HepG2 (cell line): Measurements from ENCODE around the gene IL24. TPM values are rescaled to one million over a fixed set of nuclear protein-coding genes. Genes with fewer than 3 reads are reported as not detected.

ENCODE experiments used
- ATAC-seq: fragments of 200-7000 bp; cut with Tn5 transposase; 3 replicates; pipeline ENCODE4 v1.9.1; 2020; ENCODE audit warnings: mild to moderate bottlenecking, moderate library complexity
- BruUV-seq: library from RNA; stranded (reverse); fragments of 400-500 nt; replicated peaks from 2 replicates; lab custom pipeline; 2021; lab: Mats Ljungman, UMichigan
- CTCF ChIA-PET: fragments of 300-600 bp; formaldehyde crosslinking; extraction: SDS; loops from one replicate; lab custom pipeline; 2021; ENCODE audit warnings: low total read pairs, inconsistent platforms, low intra/inter-chr PET ratio; lab: Yijun Ruan, JAX
- POLR2A ChIA-PET: fragments of 350-600 bp; sonication (Branson Sonifier 250); formaldehyde crosslinking; loops from one replicate; lab custom pipeline; 2020; ENCODE audit warnings: antibody characterized with exemption, inconsistent platforms; lab: Yijun Ruan, JAX
- DNase-seq: peaks from one replicate; pipeline ENCODE4 v3.0.0-alpha.2; 2015; ENCODE audit warnings: low spot score
- FAIRE-seq: peaks from 3 replicates; lab custom pipeline; 2011; peaks lifted over from hg19 to GRCh38; lab: Jason Lieb, UNC
- H2AFZ ChIP-seq: one replicate; pipeline ENCODE4 v1.6.1; 2011; ENCODE audit warnings: low read length, inconsistent platforms
- H3K27ac ChIP-seq: fragments of 300-600 bp; 3 replicates; pipeline ENCODE4 v1.8.0; 2011; ENCODE audit warnings: mixed run types, mild to moderate bottlenecking, mixed read lengths, low read length, inconsistent platforms; ENCODE audit not compliant: insufficient read depth; ENCODE audit errors: extremely low read length
- H3K27me3 ChIP-seq, 2 experiments: fragments of 200-600 bp in 1 of 2; 2 replicates in 1 of 2; 3 replicates in 1 of 2; pipeline versions ENCODE4 v1.6.0 to v1.8.0; 2011; ENCODE audit warnings: low read length in 2 of 2, mild to moderate bottlenecking in 2 of 2, moderate library complexity in 2 of 2, inconsistent platforms in 1 of 2; ENCODE audit not compliant: insufficient read depth in 2 of 2, control insufficient read depth in 1 of 2
- H3K36me3 ChIP-seq, 2 experiments: fragments of 200-600 bp in 1 of 2; replicated peaks in 1 of 2; 2 replicates in 1 of 2; 3 replicates in 1 of 2; pipeline versions ENCODE4 v1.5.1 to v1.8.0; 2011; ENCODE audit warnings: low read length in 2 of 2, inconsistent platforms in 1 of 2; ENCODE audit not compliant: insufficient read depth in 2 of 2, control insufficient read depth in 1 of 2
- H3K4me1 ChIP-seq: 2 replicates; pipeline ENCODE4 v1.5.1; 2012; ENCODE audit warnings: low read length, inconsistent platforms; ENCODE audit not compliant: insufficient read depth
- H3K4me2 ChIP-seq: 2 replicates; pipeline ENCODE4 v1.6.0; 2011; ENCODE audit warnings: low read depth, low read length, inconsistent platforms
- H3K4me3 ChIP-seq, 3 experiments: fragments of 200-600 bp in 1 of 3; sonication (generic), shearing (Covaris generic) in 1 of 3; replicated peaks in 1 of 3; 2 replicates each; pipeline ENCODE4 v1.5.1; 2011 to 2016; ENCODE audit warnings: low read length in 3 of 3, inconsistent platforms in 2 of 3, low read depth in 2 of 3, mild to moderate bottlenecking in 2 of 3, control low read depth in 1 of 3, mixed read lengths in 1 of 3; ENCODE audit not compliant: insufficient read depth in 1 of 3
- H3K79me2 ChIP-seq: one replicate; pipeline ENCODE4 v1.6.1; 2011; ENCODE audit warnings: low read length, inconsistent platforms; ENCODE audit not compliant: insufficient read depth
- H3K9ac ChIP-seq: 2 replicates; pipeline ENCODE4 v1.6.0; 2011; ENCODE audit warnings: mild to moderate bottlenecking, low read depth, low read length, inconsistent platforms; ENCODE audit not compliant: insufficient read depth
- H3K9me3 ChIP-seq: 2 replicates; pipeline ENCODE4 v1.5.1; 2012; ENCODE audit warnings: mild to moderate bottlenecking, low read length
- H4K20me1 ChIP-seq: 2 replicates; pipeline ENCODE4 v1.6.0; 2011; ENCODE audit warnings: inconsistent platforms, mild to moderate bottlenecking, low read length, moderate library complexity; ENCODE audit not compliant: insufficient read depth
- AGO1 ChIP-seq: fragments of 200-400 bp; formaldehyde crosslinking; IDR thresholded peaks from 2 replicates; pipeline ENCODE4 v1.6.1; 2017; ENCODE audit warnings: mild to moderate bottlenecking, low read depth, low read length, moderate library complexity; ENCODE audit not compliant: poor library complexity, severe bottlenecking
- HOXA7 ChIP-seq: sonication (generic); formaldehyde crosslinking; IDR thresholded peaks from 2 replicates; pipeline ENCODE4 v1.8.1; 2022; ENCODE audit warnings: mild to moderate bottlenecking, missing genetic modification reagents, moderate library complexity
- MEIS2 ChIP-seq: sonication (generic); formaldehyde crosslinking; IDR thresholded peaks from 2 replicates; pipeline ENCODE4 v1.9.0; 2021; ENCODE audit warnings: mild to moderate bottlenecking, missing genetic modification reagents
- SYNCRIP ChIP-seq: fragments of 200-400 bp; formaldehyde crosslinking; IDR thresholded peaks from 2 replicates; pipeline ENCODE4 v1.6.1; 2018; ENCODE audit warnings: mild to moderate bottlenecking, low read depth, low read length; ENCODE audit not compliant: insufficient read depth
- ZEB1 ChIP-seq: IDR thresholded peaks from 2 replicates; pipeline ENCODE4 v1.6.1; 2012; ENCODE audit warnings: mild to moderate bottlenecking, low read depth, inconsistent platforms; ENCODE audit not compliant: insufficient replicate concordance
- ZNF350 ChIP-seq: sonication (generic); formaldehyde crosslinking; IDR thresholded peaks from 2 replicates; pipeline ENCODE4 v1.4.0; 2020; ENCODE audit warnings: mild to moderate bottlenecking, low read depth, missing genetic modification reagents, borderline replicate concordance
- ZNF382 ChIP-seq: sonication (generic); formaldehyde crosslinking; IDR thresholded peaks from 2 replicates; pipeline ENCODE4 v1.5.0; 2020; ENCODE audit warnings: missing genetic modification reagents, mild to moderate bottlenecking, borderline replicate concordance
- ZNF557 ChIP-seq: sonication (generic); formaldehyde crosslinking; IDR thresholded peaks from 2 replicates; pipeline ENCODE4 v1.4.0; 2020; ENCODE audit warnings: missing genetic modification reagents
- ZNF781 ChIP-seq: sonication (generic); formaldehyde crosslinking; IDR thresholded peaks from 2 replicates; pipeline ENCODE4 v1.5.1; 2020; ENCODE audit warnings: borderline replicate concordance, mild to moderate bottlenecking, missing genetic modification reagents; ENCODE audit errors: not compliant biosample characterization
- ZNF790 ChIP-seq: sonication (generic); formaldehyde crosslinking; IDR thresholded peaks from 2 replicates; pipeline ENCODE4 v1.8.0; 2022; ENCODE audit warnings: missing genetic modification reagents, mild to moderate bottlenecking, borderline replicate concordance
- WGBS: methylation state at CpG from one replicate; pipeline ENCODE4 v1.1.6; 2017; ENCODE audit warnings: low lambda C conversion rate; 5-methylcytosine and 5-hydroxymethylcytosine counted together
- in situ Hi-C: cut with HindIII; loops from 2 replicates; pipeline ENCODE4 v1.10.0; 2017; ENCODE audit warnings: low pct_unique_long_range_greater_than_20kb; ENCODE audit not compliant: extremely low pct_ligation_motif_present
- intact Hi-C: fragments of 100-400 bp; cut with micrococcal nuclease; formaldehyde crosslinking; loops from one replicate; pipeline ENCODE4 v1.10.0; 2022; ENCODE audit not compliant: unreplicated experiment
- polyA plus RNA-seq, 8 experiments: library from polyadenylated mRNA; depleted of rRNA in 3 of 8; stranded (reverse) in 7 of 8; unstranded in 1 of 8; fragments of >200 nt; fragmentation: Illumina TruSeq in 4 of 8; extraction: Trizol in 4 of 8; gene quantifications; 2 replicates each; pipeline versions ENCODE4 v1.2.1 to v1.2.3, GENCODE V29; 2011 to 2016; ENCODE audit warnings: low read depth in 4 of 8, missing spikeins in 1 of 8, mixed read lengths in 1 of 8; ENCODE audit not compliant: insufficient read depth in 1 of 8
- total RNA-seq, 5 experiments: library from RNA; depleted of rRNA; stranded (reverse); fragments of >200 nt; fragmentation: Illumina TruSeq; extraction: Trizol; gene quantifications; 2 replicates each; pipeline ENCODE4 v1.2.3, GENCODE V29; 2016; ENCODE audit warnings: low read depth in 1 of 5
- TF ChIP-seq, protein P1 (sequence below): sonication (generic); formaldehyde crosslinking; IDR thresholded peaks from 2 replicates; pipeline ENCODE4 v1.4.0; 2020; ENCODE audit warnings: mild to moderate bottlenecking, missing genetic modification reagents
- TF ChIP-seq, protein P2 (sequence below): sonication (generic); formaldehyde crosslinking; IDR thresholded peaks from 2 replicates; pipeline ENCODE4 v1.4.0; 2020; ENCODE audit warnings: missing genetic modification reagents, borderline replicate concordance
- TF ChIP-seq, protein P3 (sequence below): sonication (generic); formaldehyde crosslinking; IDR thresholded peaks from 2 replicates; pipeline ENCODE4 v1.5.0; 2020; ENCODE audit warnings: mild to moderate bottlenecking, missing genetic modification reagents

IL24 gene
- total and polyA plus RNA-seq, 2 of the 13 experiments (the other 11 are each of a cell fraction or from before 2014, with no cell fraction given) = not detected

DNA sequence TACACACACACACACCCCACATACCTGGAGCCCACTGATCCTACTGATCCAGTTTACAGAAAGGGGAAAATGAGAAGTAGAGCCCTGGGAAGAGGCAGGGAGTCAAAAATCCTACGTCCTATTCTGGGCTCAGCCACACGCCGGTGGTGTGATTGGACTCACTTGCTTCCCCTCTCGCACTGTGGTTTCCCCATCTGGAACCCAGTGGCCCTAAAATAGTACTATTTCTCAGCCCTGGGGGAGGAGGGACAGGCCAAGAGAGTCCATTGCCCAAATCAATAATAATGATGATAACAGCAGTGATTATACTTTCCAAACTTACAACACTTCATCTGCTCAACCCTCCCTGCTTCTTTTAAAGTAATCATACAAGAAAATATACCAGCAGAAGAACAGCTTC lies 52.0 kb downstream of the IL24 start:
- no peak overlapping the region for H3K4me3 ChIP-seq
- no peak overlapping the region for H3K4me2 ChIP-seq
- FAIRE-seq = no peak
- no peak for DNase-seq
- ChIA-PET POLR2A (no interaction called here), CTCF (no interaction called here)
- intact Hi-C loops (loop anchor here (2.0 kb wide), 1 partner anchor 18 kb away; no protein-coding TSS in a partner anchor), in situ Hi-C loops (no loop called here)
- no peaks in the 10 kb centered on the region for H3K79me2 ChIP-seq
- H3K4me1 ChIP-seq = peaks cover 60% of the 10 kb centered on the region
- H2AFZ ChIP-seq = no peak overlapping the region
- 0 out of 2 replicates have a peak, but pooled peaks cover 7% of the 10 kb centered on the region for H3K9me3 ChIP-seq
- WGBS = 70% methylated on average over 4 of the region's 4 CpGs
- H3K27me3 ChIP-seq = no peaks in the 10 kb centered on the region; a peak in 2 of 5 replicates
- BruUV-seq = no TSS peak
- H4K20me1 ChIP-seq = no peaks in the 10 kb centered on the region
- H3K9ac ChIP-seq = no peak overlapping the region
- no peak overlapping the region for H3K27ac ChIP-seq
- ATAC-seq = no peak
- H3K36me3 ChIP-seq = no peaks in the 10 kb centered on the region
- TF ChIP-seq ZNF790 (no peak), ZNF557 (no peak), ZNF781 (CRISPR knock-in tag) (no peak), SYNCRIP (no peak), ZEB1 (no peak), ZNF350 (no peak), AGO1 (no peak), MEIS2 (CRISPR knock-in tag) (no peak), HOXA7 (CRISPR knock-in tag) (no peak), ZNF382 (CRISPR knock-in tag) (no peak)
- TF ChIP-seq, protein P1, sequence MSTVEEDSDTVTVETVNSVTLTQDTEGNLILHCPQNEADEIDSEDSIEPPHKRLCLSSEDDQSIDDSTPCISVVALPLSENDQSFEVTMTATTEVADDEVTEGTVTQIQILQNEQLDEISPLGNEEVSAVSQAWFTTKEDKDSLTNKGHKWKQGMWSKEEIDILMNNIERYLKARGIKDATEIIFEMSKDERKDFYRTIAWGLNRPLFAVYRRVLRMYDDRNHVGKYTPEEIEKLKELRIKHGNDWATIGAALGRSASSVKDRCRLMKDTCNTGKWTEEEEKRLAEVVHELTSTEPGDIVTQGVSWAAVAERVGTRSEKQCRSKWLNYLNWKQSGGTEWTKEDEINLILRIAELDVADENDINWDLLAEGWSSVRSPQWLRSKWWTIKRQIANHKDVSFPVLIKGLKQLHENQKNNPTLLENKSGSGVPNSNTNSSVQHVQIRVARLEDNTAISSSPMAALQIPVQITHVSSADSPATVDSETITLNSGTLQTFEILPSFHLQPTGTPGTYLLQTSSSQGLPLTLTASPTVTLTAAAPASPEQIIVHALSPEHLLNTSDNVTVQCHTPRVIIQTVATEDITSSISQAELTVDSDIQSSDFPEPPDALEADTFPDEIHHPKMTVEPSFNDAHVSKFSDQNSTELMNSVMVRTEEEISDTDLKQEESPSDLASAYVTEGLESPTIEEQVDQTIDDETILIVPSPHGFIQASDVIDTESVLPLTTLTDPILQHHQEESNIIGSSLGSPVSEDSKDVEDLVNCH (CRISPR knock-in tag) = no peak
- TF ChIP-seq, protein P2, sequence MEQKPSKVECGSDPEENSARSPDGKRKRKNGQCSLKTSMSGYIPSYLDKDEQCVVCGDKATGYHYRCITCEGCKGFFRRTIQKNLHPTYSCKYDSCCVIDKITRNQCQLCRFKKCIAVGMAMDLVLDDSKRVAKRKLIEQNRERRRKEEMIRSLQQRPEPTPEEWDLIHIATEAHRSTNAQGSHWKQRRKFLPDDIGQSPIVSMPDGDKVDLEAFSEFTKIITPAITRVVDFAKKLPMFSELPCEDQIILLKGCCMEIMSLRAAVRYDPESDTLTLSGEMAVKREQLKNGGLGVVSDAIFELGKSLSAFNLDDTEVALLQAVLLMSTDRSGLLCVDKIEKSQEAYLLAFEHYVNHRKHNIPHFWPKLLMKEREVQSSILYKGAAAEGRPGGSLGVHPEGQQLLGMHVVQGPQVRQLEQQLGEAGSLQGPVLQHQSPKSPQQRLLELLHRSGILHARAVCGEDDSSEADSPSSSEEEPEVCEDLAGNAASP = no peak
- TF ChIP-seq, protein P3, sequence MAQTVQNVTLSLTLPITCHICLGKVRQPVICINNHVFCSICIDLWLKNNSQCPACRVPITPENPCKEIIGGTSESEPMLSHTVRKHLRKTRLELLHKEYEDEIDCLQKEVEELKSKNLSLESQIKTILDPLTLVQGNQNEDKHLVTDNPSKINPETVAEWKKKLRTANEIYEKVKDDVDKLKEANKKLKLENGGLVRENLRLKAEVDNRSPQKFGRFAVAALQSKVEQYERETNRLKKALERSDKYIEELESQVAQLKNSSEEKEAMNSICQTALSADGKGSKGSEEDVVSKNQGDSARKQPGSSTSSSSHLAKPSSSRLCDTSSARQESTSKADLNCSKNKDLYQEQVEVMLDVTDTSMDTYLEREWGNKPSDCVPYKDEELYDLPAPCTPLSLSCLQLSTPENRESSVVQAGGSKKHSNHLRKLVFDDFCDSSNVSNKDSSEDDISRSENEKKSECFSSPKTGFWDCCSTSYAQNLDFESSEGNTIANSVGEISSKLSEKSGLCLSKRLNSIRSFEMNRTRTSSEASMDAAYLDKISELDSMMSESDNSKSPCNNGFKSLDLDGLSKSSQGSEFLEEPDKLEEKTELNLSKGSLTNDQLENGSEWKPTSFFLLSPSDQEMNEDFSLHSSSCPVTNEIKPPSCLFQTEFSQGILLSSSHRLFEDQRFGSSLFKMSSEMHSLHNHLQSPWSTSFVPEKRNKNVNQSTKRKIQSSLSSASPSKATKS (CRISPR knock-in tag) = no peak
